ENCODE measurements around the gene NPC1L1.

NPC1L1 gene

DNA sequence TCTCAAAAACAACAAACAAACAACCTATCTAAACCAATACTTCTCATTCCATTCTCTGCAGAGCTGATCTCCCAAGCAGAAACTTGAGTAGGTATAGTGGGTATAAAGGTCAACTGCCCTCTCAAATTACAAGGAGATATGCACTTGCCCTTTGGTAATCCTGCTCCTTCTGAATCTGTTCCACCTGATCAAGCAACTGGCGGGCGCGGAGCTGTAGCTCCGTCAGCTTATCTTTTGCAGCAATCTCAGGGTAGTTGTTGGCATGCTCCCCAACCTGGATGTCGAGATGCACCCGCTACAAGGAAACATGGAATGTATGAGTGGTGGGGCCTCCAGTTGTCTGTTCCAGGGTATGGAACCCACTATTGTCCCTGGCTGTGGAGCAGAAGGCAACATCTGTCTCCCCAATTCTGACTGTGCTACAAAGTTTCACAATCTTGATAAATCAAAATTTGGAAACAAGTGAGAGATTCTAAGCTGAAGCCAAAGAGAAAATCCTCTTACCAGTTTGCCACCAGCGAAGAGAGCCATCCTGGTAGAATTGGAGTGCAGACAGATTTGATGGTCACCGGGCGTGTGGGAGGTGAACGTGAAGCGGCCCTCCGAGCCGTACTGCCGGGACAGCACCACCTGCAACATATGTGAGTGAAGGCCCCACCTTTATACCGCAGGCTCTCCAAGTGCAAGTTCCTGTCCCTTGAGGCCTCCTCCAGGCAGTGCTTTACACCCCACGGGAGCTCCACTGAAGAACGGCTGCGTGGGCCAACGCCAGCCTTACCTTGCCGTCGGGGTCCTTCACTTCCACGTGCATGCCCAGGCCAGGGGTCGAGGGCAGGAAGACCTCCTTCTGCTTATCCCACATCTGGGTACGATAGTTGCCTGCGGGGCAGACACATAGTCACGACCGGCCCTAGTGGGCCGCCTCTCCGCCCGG, 40.1 kb upstream of the NPC1L1 start:
- no peak for DNase-seq (ENCODE audit: low read depth, low spot score)
- Histone ChIP-seq H3K4me3 (ENCODE audit: insufficient read length, low read depth) (peak overlapping the region; percentile 89), H3K36me3 (ENCODE audit: insufficient read depth, insufficient read length, low read length) (peaks cover 43% of the 10 kb centered on the region), H3K9ac (ENCODE audit: insufficient read length, low read depth) (peak overlapping the region; percentile 98), H3K27me3 (ENCODE audit: insufficient read depth, insufficient read length) (no peaks in the 10 kb centered on the region), H3K9me3 (ENCODE audit: insufficient read depth, low read length) (no peaks in the 10 kb centered on the region), H3K4me1 (ENCODE audit: insufficient read depth, insufficient read length) (peaks cover 3% of the 10 kb centered on the region)
- no peak for TF ChIP-seq YY1 (IDR thresholded peaks at IDR 0.05; ENCODE audit: insufficient read depth, insufficient read length)
- TF ChIP-seq SUZ12 (IDR thresholded peaks at IDR 0.05; ENCODE audit: extremely low read depth, insufficient read depth, insufficient read length) = no peak
- TF ChIP-seq ZNF274 (IDR thresholded peaks at IDR 0.05; ENCODE audit: low read depth, low read length) = no peak

- Histone ChIP-seq H3K36me3 (ENCODE audit: insufficient read depth, insufficient read length, low read length) (peaks cover 79% of the 10 kb centered on the region), H3K4me3 (ENCODE audit: insufficient read length, low read depth) (no peak overlapping the region), H3K9me3 (ENCODE audit: insufficient read depth, low read length) (no peaks in the 10 kb centered on the region), H3K4me1 (ENCODE audit: insufficient read depth, insufficient read length) (peaks cover 7% of the 10 kb centered on the region), H3K9ac (ENCODE audit: insufficient read length, low read depth) (no peak overlapping the region), H3K27me3 (ENCODE audit: insufficient read depth, insufficient read length) (no peaks in the 10 kb centered on the region)
- no peak for TF ChIP-seq ZNF274 (IDR thresholded peaks at IDR 0.05; ENCODE audit: low read depth, low read length)
- no peak for TF ChIP-seq SUZ12 (IDR thresholded peaks at IDR 0.05; ENCODE audit: extremely low read depth, insufficient read depth, insufficient read length)
- TF ChIP-seq YY1 (IDR thresholded peaks at IDR 0.05; ENCODE audit: insufficient read depth, insufficient read length) = no peak
- no peak for DNase-seq (ENCODE audit: low read depth, low spot score)
Observed at GRCh38 chr7:44576228-44576627, 35.1 kb upstream of the NPC1L1 start.

- no peaks in the 10 kb centered on the region for H3K27me3 ChIP-seq (ENCODE audit: insufficient read depth, insufficient read length)
- H3K4me1 ChIP-seq (ENCODE audit: insufficient read depth, insufficient read length) = peaks cover 5% of the 10 kb centered on the region
- peaks cover 79% of the 10 kb centered on the region for H3K36me3 ChIP-seq (ENCODE audit: insufficient read depth, insufficient read length, low read length)
- H3K4me3 ChIP-seq (ENCODE audit: insufficient read length, low read depth) = peak overlapping the region; percentile 98
- TF ChIP-seq SUZ12 (IDR thresholded peaks at IDR 0.05; ENCODE audit: extremely low read depth, insufficient read depth, insufficient read length) = no peak
- no peak for TF ChIP-seq YY1 (IDR thresholded peaks at IDR 0.05; ENCODE audit: insufficient read depth, insufficient read length)
- no peak for TF ChIP-seq ZNF274 (IDR thresholded peaks at IDR 0.05; ENCODE audit: low read depth, low read length)
- no peaks in the 10 kb centered on the region for H3K9me3 ChIP-seq (ENCODE audit: insufficient read depth, low read length)
- H3K9ac ChIP-seq (ENCODE audit: insufficient read length, low read depth) = peak overlapping the region; percentile 99
- DNase-seq (ENCODE audit: low read depth, low spot score) = no peak
Observed at GRCh38 chr7:44575054-44575453, 33.9 kb upstream of the NPC1L1 start.

DNA sequence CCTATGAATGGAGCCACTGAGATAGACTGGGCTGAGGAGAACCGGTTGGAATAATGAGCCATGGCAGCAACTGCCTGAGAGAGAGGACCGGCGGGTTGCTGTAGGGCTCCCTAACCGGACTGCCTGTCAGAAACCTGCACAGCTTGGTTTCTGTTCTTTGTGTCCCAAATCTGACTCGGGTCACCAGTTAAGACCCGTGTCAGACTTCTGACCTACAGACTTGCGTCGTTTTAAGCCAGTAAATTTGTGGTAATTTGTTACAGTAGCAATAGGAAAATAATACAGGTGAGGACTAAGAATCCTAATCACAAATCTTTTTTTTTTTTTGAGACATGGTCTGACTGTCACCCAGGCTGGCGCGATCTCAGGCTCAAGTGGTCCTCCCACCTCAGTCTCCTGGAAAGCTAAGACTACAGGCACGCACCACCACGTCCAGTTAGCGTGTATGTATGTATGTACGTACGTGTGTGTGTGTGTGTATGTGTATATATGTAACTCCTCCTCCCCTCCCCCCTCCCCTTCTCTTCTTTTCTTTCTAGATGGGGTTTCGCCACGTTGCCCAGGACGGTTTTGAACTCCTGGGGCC, 33.2 kb upstream of the NPC1L1 start:
- Histone ChIP-seq H3K9ac (ENCODE audit: insufficient read length, low read depth) (peak overlapping the region; percentile 99), H3K36me3 (ENCODE audit: insufficient read depth, insufficient read length, low read length) (peaks cover 79% of the 10 kb centered on the region), H3K4me3 (ENCODE audit: insufficient read length, low read depth) (peak overlapping the region; percentile 98), H3K27me3 (ENCODE audit: insufficient read depth, insufficient read length) (no peaks in the 10 kb centered on the region), H3K4me1 (ENCODE audit: insufficient read depth, insufficient read length) (peaks cover 5% of the 10 kb centered on the region), H3K9me3 (ENCODE audit: insufficient read depth, low read length) (no peaks in the 10 kb centered on the region)
- no peak for DNase-seq (ENCODE audit: low read depth, low spot score)
- no peak for TF ChIP-seq YY1 (IDR thresholded peaks at IDR 0.05; ENCODE audit: insufficient read depth, insufficient read length)
- no peak for TF ChIP-seq ZNF274 (IDR thresholded peaks at IDR 0.05; ENCODE audit: low read depth, low read length)
- no peak for TF ChIP-seq SUZ12 (IDR thresholded peaks at IDR 0.05; ENCODE audit: extremely low read depth, insufficient read depth, insufficient read length)

- peak within 1 kb of the TSS; percentile 98 for H3K4me3 ChIP-seq (ENCODE audit: insufficient read length, low read depth)
- H3K9ac ChIP-seq (ENCODE audit: insufficient read length, low read depth) = peak within 1 kb of the TSS; percentile 99
- DNase-seq (ENCODE audit: low read depth, low spot score) = peak; percentile 97
- H3K36me3 ChIP-seq (ENCODE audit: insufficient read depth, insufficient read length, low read length) = peaks cover 79% of the 10 kb centered on the region
- H3K4me1 ChIP-seq (ENCODE audit: insufficient read depth, insufficient read length) = peaks cover 5% of the 10 kb centered on the region
- TF ChIP-seq SUZ12 (IDR thresholded peaks at IDR 0.05; ENCODE audit: extremely low read depth, insufficient read depth, insufficient read length) = no peak
- peak; percentile 67 for TF ChIP-seq YY1 (IDR thresholded peaks at IDR 0.05; ENCODE audit: insufficient read depth, insufficient read length)
- TF ChIP-seq ZNF274 (IDR thresholded peaks at IDR 0.05; ENCODE audit: low read depth, low read length) = no peak
- no peaks in the 10 kb centered on the region for H3K9me3 ChIP-seq (ENCODE audit: insufficient read depth, low read length)
- no peaks in the 10 kb centered on the region for H3K27me3 ChIP-seq (ENCODE audit: insufficient read depth, insufficient read length)
Observed at GRCh38 chr7:44573464-44574286, 32.5 kb upstream of the NPC1L1 start, which contains the start of gene DDX56. Gene DDX56 (minus strand): TSS chr7:44573908. CDS start chr7:44573895, 13 bp downstream.

DNA sequence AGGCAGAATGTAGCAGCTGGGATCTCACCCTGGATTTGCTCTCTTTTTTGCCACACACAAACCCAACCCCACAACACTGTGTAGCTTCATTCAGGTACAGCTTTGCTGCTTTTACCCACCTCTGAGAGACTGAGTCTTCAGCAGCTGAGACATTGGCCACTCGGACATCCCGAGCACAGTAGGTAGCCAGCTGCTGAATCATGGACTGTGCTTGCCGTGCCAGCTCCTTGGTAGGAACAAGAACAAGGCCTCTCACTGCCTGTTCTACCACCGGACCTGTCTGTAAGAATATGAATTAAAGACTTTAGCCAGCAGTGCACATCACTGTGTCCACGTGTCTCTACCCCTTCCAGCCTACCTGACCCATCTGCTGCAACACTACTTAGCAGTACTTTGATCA, 31.6 kb upstream of the NPC1L1 start:
- TF ChIP-seq YY1 (IDR thresholded peaks at IDR 0.05; ENCODE audit: insufficient read depth, insufficient read length) (no peak), SUZ12 (IDR thresholded peaks at IDR 0.05; ENCODE audit: extremely low read depth, insufficient read depth, insufficient read length) (no peak), ZNF274 (IDR thresholded peaks at IDR 0.05; ENCODE audit: low read depth, low read length) (no peak)
- Histone ChIP-seq H3K9ac (ENCODE audit: insufficient read length, low read depth) (peak overlapping the region; percentile 99), H3K36me3 (ENCODE audit: insufficient read depth, insufficient read length, low read length) (peaks cover 79% of the 10 kb centered on the region), H3K27me3 (ENCODE audit: insufficient read depth, insufficient read length) (no peaks in the 10 kb centered on the region), H3K4me3 (ENCODE audit: insufficient read length, low read depth) (peak overlapping the region; percentile 98), H3K4me1 (ENCODE audit: insufficient read depth, insufficient read length) (peaks cover 5% of the 10 kb centered on the region), H3K9me3 (ENCODE audit: insufficient read depth, low read length) (no peaks in the 10 kb centered on the region)
- DNase-seq (ENCODE audit: low read depth, low spot score) = no peak
